GM12801 (cell line): Measurements from ENCODE around the gene ATRAID.

Source experiments
- TF ChIP-seq, protein P1 (sequence below): IDR thresholded peaks from one replicate; pipeline ENCODE4 v1.5.1; 2011; ENCODE audit warnings: control low read depth; ENCODE audit not compliant: insufficient read length; ENCODE audit errors: extremely low read depth

Gene ATRAID

DNA sequence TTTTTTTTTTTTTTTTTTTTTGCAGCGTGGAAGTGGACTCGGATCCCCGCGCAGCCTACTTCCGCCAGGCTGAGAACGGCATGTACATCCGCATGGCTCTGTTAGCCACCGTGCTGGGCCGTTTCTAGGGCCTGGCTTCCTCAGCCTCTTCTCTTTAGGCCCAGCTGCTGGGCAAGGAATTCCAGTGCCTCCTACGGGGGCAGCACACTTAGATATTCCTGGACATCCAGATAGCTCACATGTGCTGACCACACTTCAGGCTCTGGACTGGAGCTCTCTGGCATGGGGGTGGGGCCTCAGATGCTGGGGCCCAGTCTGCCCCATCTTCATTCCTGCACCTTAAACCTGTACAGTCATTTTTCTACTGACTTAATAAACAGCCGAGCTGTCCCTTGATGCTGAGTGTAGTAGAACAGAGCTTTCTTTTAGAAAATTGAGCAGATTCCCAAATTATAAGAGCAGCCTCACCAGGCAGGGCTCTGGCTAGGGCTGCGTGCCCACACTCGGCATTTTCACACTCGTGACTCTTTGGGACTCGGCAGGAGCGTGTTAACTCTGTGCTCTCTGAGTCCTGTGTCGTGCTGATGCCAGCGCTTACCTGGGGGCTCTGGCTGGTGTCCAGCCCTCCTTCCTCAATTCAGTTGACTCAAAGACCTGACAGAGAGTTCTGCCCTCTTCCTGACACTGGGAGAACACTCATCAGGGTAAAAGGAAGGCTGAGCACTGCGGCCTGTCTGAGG lies 31.7 kb downstream of the ATRAID start:
- TF ChIP-seq, protein P1, sequence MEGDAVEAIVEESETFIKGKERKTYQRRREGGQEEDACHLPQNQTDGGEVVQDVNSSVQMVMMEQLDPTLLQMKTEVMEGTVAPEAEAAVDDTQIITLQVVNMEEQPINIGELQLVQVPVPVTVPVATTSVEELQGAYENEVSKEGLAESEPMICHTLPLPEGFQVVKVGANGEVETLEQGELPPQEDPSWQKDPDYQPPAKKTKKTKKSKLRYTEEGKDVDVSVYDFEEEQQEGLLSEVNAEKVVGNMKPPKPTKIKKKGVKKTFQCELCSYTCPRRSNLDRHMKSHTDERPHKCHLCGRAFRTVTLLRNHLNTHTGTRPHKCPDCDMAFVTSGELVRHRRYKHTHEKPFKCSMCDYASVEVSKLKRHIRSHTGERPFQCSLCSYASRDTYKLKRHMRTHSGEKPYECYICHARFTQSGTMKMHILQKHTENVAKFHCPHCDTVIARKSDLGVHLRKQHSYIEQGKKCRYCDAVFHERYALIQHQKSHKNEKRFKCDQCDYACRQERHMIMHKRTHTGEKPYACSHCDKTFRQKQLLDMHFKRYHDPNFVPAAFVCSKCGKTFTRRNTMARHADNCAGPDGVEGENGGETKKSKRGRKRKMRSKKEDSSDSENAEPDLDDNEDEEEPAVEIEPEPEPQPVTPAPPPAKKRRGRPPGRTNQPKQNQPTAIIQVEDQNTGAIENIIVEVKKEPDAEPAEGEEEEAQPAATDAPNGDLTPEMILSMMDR, result no peak

DNA sequence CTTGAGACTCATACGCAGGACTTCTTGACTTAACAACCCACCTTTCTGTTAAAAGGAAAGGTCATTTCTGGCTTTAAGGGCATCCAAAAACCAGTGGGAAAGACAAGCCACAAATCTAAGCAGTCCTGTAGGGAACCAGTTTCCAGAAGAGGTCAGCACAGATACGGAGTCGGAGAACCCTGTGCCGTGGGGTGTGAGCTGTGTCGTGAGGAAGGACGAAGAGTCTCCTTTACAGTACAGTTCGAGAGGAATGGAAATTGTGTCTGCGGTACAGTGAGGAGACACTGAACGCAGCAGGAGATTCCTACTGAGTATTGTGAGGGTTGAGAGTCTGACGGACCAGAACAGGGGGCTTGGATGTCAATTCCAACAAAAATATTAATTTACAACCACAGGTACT lies 33.3 kb downstream of the ATRAID start:
- TF ChIP-seq, protein P1, result no peak

DNA sequence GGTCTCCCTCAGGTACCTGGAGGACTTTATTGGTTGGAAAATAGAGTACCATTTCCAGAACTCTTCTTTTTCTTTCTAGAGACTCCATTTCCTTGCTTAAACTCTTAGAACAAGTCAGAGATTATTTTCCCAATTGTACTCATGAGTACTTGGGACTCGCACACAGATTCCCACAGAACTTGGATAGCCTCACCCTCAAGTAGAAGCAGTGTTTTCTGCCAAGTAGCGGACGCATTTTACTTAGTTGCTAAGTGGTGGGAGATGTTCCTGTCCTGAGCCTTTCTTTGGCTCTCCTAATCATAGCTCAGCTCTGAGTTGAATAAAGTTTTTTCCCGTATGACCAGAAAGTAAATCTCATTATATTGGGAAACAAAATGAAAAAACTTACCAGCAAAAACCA lies 33.8 kb downstream of the ATRAID start:
- TF ChIP-seq, protein P1, result no peak

DNA sequence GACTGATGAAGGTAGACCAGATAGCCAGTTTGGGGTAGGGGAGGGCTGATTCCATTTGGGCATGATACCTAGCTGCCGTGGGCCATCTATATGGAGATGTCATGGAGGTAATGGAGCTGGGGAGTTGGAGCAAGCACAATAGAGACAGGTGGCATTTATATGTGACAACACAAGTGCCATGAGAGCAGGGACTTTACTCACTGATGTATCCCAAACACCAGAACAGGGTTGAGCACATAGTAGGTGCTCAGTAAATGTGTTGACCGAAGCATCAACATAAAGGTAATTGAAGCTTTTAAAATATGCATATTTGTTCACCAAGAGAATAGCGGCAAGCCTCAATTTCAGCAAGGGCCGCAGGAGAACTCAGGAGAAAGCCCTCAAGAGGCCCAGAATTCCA lies 36.1 kb downstream of the ATRAID start:
- TF ChIP-seq, protein P1, result no peak

DNA sequence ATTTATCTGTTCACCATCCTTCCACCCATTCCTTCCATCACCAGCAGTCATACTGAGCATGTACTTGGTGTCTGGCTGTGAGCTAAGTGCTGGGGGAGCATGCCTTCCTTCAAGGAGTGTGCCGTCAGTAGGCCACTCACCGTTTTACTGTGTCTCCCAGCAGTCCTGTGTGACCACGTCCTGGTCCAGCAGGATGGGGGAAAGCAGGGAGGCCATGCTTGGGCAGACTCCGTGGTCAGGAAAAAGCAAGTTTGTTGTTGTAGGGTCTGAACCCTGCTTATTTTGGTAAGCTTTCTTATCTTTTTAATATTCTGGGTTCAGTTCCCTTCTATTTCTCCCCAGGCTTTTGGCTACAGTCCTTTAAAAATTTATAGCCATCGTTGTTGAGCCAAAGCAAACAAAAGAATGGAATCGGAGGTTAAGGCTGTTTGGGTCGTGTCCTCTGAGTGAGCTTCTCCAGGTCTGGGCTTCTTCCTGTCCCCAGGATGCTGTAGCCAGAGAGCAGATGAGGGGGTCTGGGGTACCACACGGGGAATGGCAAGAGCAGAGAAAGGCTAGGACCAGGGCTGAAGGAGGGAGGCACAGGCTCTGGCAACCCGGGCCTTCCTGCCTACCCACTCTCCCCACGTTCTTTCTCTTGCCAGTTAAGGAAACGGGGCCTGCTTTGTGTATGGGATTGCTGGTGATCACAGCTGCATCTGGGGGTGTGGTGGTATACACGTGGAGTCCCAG lies 37.5 kb downstream of the ATRAID start:
- TF ChIP-seq, protein P1, result no peak

DNA sequence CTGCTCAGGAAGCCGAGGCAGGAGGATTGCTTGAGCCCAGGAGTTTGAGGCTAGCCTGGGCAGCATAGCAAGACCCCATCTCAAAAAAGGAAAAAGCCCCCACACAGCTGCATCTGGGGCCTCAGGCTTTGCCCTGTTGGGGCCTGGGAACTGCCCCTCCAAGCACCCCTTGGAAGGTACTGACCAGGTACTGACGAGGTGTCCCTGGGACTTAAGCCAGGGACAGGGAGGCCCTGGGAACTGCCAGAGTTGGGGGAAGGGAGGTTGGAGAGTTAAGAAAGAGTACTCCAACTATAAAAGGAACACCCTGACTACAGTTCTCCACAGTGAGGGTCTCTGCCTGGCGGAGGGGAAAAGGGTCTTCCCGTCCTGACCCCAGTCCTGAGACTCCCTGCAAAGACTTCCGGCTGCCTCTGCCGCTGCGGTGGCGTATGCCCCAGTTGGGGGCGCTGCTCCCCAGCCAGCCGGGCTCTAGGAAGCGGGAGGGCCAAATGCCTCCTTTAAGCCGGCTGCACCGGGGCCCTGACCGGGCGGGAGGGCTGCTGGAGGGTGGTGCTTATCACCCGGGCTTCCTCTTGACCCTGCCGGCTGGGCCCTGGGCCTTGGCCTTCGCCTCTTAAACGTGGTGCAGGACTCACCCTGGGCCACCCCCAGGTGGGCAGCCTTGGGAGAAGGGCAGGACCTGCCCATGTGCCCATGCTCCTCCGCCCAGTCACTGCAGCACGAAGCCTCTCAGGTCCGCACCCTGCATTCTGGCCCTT lies 38.2 kb downstream of the ATRAID start:
- TF ChIP-seq, protein P1, result no peak
